Astrocyte (in vitro differentiated cells and primary cell): ENCODE measurements around the gene CREB3L4. TPM values are rescaled to one million over a fixed set of nuclear protein-coding genes. Genes with fewer than 3 reads are reported as not detected.

Experiments used
- DNase-seq: peaks from one replicate; pipeline ENCODE4 v3.0.0-alpha.2; 2010; ENCODE audit warnings: low read depth
- FAIRE-seq: peaks from 2 replicates; lab custom pipeline; 2011; peaks lifted over from hg19 to GRCh38; lab: Jason Lieb, UNC
- H2AFZ ChIP-seq: 2 replicates; pipeline ENCODE4 v1.6.0; 2012; ENCODE audit warnings: low read depth, low read length, inconsistent platforms
- H3K27ac ChIP-seq: 2 replicates; pipeline ENCODE4 v1.5.1; 2011; ENCODE audit warnings: low read depth, low read length, inconsistent platforms
- H3K27me3 ChIP-seq: 2 replicates; pipeline ENCODE4 v1.6.0; 2011; ENCODE audit warnings: low read length, inconsistent platforms; ENCODE audit not compliant: insufficient read depth
- H3K36me3 ChIP-seq: 2 replicates; pipeline ENCODE4 v1.5.1; 2011; ENCODE audit warnings: low read length, inconsistent platforms; ENCODE audit not compliant: insufficient read depth
- H3K4me1 ChIP-seq: 2 replicates; pipeline ENCODE4 v1.5.1; 2011; ENCODE audit warnings: low read length, inconsistent platforms; ENCODE audit not compliant: insufficient read depth
- H3K4me2 ChIP-seq: 2 replicates; pipeline ENCODE4 v1.6.0; 2012; ENCODE audit warnings: low read length, inconsistent platforms
- H3K4me3 ChIP-seq: 2 replicates; pipeline ENCODE4 v1.5.1; 2011; ENCODE audit warnings: low read depth, mild to moderate bottlenecking, low read length, inconsistent platforms; ENCODE audit not compliant: insufficient read depth
- H3K79me2 ChIP-seq: 2 replicates; pipeline ENCODE4 v1.6.0; 2012; ENCODE audit warnings: mild to moderate bottlenecking, low read length, inconsistent platforms; ENCODE audit not compliant: insufficient read depth
- H3K9ac ChIP-seq: 2 replicates; pipeline ENCODE4 v1.6.0; 2012; ENCODE audit warnings: mild to moderate bottlenecking, low read length, inconsistent platforms
- H3K9me3 ChIP-seq: 2 replicates; pipeline ENCODE4 v1.5.1; 2012; ENCODE audit warnings: low read depth, mild to moderate bottlenecking, low read length, inconsistent platforms; ENCODE audit not compliant: insufficient read depth
- H4K20me1 ChIP-seq: 2 replicates; pipeline ENCODE4 v1.6.0; 2012; ENCODE audit warnings: low read length, inconsistent platforms; ENCODE audit not compliant: insufficient read depth
- H3K27ac Mint-ChIP-seq: one replicate; pipeline ENCODE4 v1.8.0; 2021; ENCODE audit warnings: mild to moderate bottlenecking, mixed read lengths; ENCODE audit not compliant: unreplicated experiment
- H3K27me3 Mint-ChIP-seq: one replicate; pipeline ENCODE4 v1.8.0; 2021; ENCODE audit warnings: low read depth, mixed read lengths; ENCODE audit not compliant: unreplicated experiment
- H3K36me3 Mint-ChIP-seq: one replicate; pipeline ENCODE4 v1.8.0; 2021; ENCODE audit warnings: low read depth, mixed read lengths; ENCODE audit not compliant: unreplicated experiment
- H3K4me1 Mint-ChIP-seq: one replicate; pipeline ENCODE4 v1.8.0; 2021; ENCODE audit warnings: low read depth, mixed read lengths; ENCODE audit not compliant: unreplicated experiment
- H3K4me3 Mint-ChIP-seq: one replicate; pipeline ENCODE4 v1.8.0; 2021; ENCODE audit warnings: mild to moderate bottlenecking, moderate library complexity, mixed read lengths; ENCODE audit not compliant: unreplicated experiment
- H3K9me3 Mint-ChIP-seq: one replicate; pipeline ENCODE4 v1.8.0; 2021; ENCODE audit warnings: mild to moderate bottlenecking, mixed read lengths; ENCODE audit not compliant: unreplicated experiment
- EZH2 ChIP-seq: IDR thresholded peaks from 2 replicates; pipeline ENCODE4 v1.6.1; 2012; ENCODE audit warnings: mild to moderate bottlenecking, low read length, inconsistent platforms; ENCODE audit not compliant: insufficient read depth
- total RNA-seq: library from RNA; stranded (reverse); gene quantifications from 2 replicates; pipeline ENCODE4 v1.2.1, GENCODE V29; 2021
- TF ChIP-seq, protein P1 (sequence below): IDR thresholded peaks from 2 replicates; pipeline ENCODE4 v1.5.1; 2011; ENCODE audit warnings: low read depth, mild to moderate bottlenecking, inconsistent platforms, low read length, moderate library complexity; ENCODE audit not compliant: insufficient read depth

CREB3L4 gene
- total RNA-seq, 1 donor from 2014 or later, result 5.3 TPM

DNA sequence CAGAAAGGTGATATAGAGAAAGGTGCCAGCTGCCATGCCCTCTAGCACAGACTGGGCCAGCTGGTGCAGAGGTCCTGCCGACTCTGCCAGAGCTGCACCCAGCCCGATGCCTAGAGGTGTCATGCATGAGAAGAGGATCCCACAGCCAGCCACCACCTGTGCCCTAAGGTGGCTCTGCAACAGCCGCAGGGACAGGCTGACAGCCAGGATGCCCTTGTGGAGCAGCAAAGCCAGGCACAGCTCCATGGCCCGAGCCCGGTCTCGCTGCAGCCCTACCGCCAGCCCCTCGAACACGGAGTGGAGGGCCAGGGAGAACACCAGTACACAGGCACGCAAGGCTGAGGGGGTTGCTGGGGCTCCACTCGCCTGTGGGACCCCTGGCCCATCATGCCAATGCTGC, 7.5 kb upstream of the CREB3L4 start:
- Histone ChIP-seq H4K20me1 (peaks cover 36% of the 10 kb centered on the region), H3K4me3 (no peak overlapping the region), H3K9me3 (no peaks in the 10 kb centered on the region), H3K4me2 (no peak overlapping the region), H3K79me2 (peaks cover 63% of the 10 kb centered on the region), H3K4me1 (peaks cover 31% of the 10 kb centered on the region), H3K27me3 (no peaks in the 10 kb centered on the region), H3K36me3 (no peaks in the 10 kb centered on the region), H3K27ac (no peak overlapping the region), H2AFZ (no peak overlapping the region), H3K9ac (no peak overlapping the region)
- peaks cover 34% of the 10 kb centered on the region for H3K4me1 Mint-ChIP-seq
- H3K27me3 Mint-ChIP-seq, result no peaks in the 10 kb centered on the region
- peak overlapping the region; percentile 58 for H3K27ac Mint-ChIP-seq
- H3K36me3 Mint-ChIP-seq, result peaks cover 9% of the 10 kb centered on the region
- H3K9me3 Mint-ChIP-seq, result no peaks in the 10 kb centered on the region
- TF ChIP-seq, protein P1, sequence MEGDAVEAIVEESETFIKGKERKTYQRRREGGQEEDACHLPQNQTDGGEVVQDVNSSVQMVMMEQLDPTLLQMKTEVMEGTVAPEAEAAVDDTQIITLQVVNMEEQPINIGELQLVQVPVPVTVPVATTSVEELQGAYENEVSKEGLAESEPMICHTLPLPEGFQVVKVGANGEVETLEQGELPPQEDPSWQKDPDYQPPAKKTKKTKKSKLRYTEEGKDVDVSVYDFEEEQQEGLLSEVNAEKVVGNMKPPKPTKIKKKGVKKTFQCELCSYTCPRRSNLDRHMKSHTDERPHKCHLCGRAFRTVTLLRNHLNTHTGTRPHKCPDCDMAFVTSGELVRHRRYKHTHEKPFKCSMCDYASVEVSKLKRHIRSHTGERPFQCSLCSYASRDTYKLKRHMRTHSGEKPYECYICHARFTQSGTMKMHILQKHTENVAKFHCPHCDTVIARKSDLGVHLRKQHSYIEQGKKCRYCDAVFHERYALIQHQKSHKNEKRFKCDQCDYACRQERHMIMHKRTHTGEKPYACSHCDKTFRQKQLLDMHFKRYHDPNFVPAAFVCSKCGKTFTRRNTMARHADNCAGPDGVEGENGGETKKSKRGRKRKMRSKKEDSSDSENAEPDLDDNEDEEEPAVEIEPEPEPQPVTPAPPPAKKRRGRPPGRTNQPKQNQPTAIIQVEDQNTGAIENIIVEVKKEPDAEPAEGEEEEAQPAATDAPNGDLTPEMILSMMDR, result no peak
- no peak for TF ChIP-seq EZH2
- no peak for FAIRE-seq
- H3K4me3 Mint-ChIP-seq, result no peak overlapping the region
- no peak for DNase-seq

DNA sequence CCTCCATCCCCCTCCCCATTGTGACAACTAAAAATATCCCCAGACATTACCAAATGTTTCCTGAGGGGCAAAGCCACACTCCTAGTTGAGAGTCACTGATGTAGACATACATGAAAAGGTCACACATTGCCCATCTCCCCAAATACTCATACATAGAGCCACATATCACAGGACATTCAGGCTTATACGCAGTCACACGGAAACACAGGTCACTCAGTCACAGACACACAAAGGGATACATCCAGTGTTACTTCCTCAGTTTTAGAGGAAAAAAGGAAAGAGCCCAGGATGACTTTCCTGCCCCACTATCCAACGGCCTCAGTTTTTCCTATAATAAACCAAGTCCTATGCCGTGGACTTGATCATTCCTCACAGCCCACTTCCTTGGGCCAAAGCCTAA, 6.3 kb upstream of the CREB3L4 start:
- FAIRE-seq (no peak), DNase-seq (no peak)
- H3K27me3 ChIP-seq, result no peaks in the 10 kb centered on the region
- peaks cover 31% of the 10 kb centered on the region for H3K4me1 Mint-ChIP-seq
- peaks cover 27% of the 10 kb centered on the region for H4K20me1 ChIP-seq
- peak overlapping the region; percentile 83 for H3K4me3 ChIP-seq
- peak overlapping the region; percentile 100 for H3K4me2 ChIP-seq
- peak overlapping the region; percentile 93 for H3K4me3 Mint-ChIP-seq
- H2AFZ ChIP-seq, result no peak overlapping the region
- H3K36me3 ChIP-seq, result no peaks in the 10 kb centered on the region
- H3K4me1 ChIP-seq, result peaks cover 31% of the 10 kb centered on the region
- H3K9me3 ChIP-seq, result no peaks in the 10 kb centered on the region
- H3K9me3 Mint-ChIP-seq, result no peaks in the 10 kb centered on the region
- TF ChIP-seq EZH2, result no peak
- TF ChIP-seq, protein P1, result no peak
- peaks cover 56% of the 10 kb centered on the region for H3K79me2 ChIP-seq
- H3K27me3 Mint-ChIP-seq, result no peaks in the 10 kb centered on the region
- peak overlapping the region; percentile 95 for H3K9ac ChIP-seq
- no peak overlapping the region for H3K27ac ChIP-seq
- H3K36me3 Mint-ChIP-seq, result peaks cover 9% of the 10 kb centered on the region
- no peak overlapping the region for H3K27ac Mint-ChIP-seq
